Measurements from ENCODE around the gene CACNB4. TPM values are rescaled to one million over a fixed set of nuclear protein-coding genes. Genes with fewer than 3 reads are reported as not detected.
A peak's percentile ranks its signal among the peaks of the same experiment; 100 is the strongest.

Gene CACNB4
- total RNA-seq, 3 donors from 2014 or later: 1.6 to 17.7 (median 11.5) TPM

DNA sequence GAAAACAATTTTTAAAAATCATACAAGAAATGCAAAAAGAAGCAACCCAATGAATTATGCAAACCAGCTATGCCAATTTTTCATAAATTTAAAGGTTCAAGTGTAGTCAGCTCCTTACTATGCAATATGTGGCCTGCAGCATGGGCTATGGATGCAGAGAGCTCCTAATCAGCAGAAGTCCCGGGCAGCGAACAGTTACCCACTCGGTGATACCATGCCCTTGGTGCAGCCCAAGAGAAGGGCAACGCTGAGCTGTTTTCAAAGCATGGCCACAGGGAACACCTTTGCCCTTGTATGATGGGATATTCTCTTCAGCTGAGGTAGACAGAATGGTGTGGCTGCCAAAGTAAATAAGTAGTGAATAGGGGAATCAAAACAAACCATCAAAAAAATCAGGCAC is 253.4 kb downstream of the CACNB4 start:
- Histone ChIP-seq H3K36me3 (no peaks in the 10 kb centered on the region), H3K27me3 (no peaks in the 10 kb centered on the region), H3K9me3 (no peaks in the 10 kb centered on the region), H3K4me3 (no peak overlapping the region), H3K4me1 (no peaks in the 10 kb centered on the region), H3K27ac (no peak overlapping the region)
- no peak for DNase-seq (ENCODE audit: low spot score in 2 of 2)
- intact Hi-C loops (cut with DNase I; ENCODE audit: low total_unique reads): no loop called here
- TF ChIP-seq, protein P1, sequence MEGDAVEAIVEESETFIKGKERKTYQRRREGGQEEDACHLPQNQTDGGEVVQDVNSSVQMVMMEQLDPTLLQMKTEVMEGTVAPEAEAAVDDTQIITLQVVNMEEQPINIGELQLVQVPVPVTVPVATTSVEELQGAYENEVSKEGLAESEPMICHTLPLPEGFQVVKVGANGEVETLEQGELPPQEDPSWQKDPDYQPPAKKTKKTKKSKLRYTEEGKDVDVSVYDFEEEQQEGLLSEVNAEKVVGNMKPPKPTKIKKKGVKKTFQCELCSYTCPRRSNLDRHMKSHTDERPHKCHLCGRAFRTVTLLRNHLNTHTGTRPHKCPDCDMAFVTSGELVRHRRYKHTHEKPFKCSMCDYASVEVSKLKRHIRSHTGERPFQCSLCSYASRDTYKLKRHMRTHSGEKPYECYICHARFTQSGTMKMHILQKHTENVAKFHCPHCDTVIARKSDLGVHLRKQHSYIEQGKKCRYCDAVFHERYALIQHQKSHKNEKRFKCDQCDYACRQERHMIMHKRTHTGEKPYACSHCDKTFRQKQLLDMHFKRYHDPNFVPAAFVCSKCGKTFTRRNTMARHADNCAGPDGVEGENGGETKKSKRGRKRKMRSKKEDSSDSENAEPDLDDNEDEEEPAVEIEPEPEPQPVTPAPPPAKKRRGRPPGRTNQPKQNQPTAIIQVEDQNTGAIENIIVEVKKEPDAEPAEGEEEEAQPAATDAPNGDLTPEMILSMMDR (IDR thresholded peaks at IDR 0.05): no peak
- TF ChIP-seq POLR2A (IDR thresholded peaks at IDR 0.05): no peak
- no peak for TF ChIP-seq POLR2AphosphoS5 (IDR thresholded peaks at IDR 0.05)

DNA sequence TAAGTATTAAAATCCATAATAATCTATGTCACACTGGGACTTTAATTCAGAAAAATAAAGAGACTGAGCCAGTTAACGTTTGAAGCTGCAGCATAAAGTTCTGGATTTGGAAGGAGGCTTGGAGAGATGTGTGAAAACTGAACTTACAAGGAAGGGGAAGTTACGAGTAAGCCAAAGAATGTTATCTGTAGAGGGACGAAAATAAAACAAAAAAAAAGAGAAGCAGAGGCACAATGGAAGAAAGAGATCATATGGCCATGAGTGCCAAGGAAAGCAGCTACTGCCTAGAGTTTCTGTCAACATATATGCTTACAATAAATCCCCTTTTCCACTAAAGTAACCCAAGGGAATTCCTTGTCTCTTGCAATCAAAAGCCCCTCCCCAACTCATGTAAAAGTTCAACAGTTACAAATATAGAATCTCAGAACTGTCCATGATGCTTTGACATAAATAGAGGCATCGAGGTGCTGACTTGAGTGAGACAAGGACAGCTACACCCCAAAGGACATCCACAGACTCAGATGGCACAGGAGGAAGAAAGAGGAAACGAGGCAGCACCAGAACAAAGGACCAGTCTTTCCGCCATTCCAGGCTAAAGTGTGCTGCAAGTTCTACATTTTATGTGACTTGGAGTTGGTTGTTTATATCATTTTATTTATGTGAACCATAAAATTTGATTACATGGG is 254.5 kb downstream of the CACNB4 start:
- intact Hi-C loops (cut with DNase I; ENCODE audit: low total_unique reads): no loop called here
- Histone ChIP-seq H3K4me3 (no peak overlapping the region), H3K27ac (no peak overlapping the region)

DNA sequence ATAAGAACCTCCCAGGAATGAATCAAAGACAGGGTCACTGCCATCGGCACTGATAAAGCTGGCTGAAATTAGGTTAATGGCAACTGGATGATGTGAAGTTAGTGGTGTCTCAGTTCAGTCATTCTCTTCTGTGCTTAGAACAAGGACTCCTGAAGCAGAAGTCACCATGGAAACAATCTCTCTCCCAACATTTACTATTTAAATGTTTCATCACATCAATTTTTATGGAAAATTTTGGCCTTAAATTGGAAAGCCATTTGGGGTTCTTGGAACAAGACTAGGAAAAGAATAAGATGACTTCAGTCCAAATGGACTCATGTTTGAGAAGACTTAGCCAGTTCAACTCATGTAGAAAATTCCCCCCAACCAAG is 255.2 kb downstream of the CACNB4 start:
- Histone ChIP-seq H3K4me1 (no peaks in the 10 kb centered on the region), H3K4me3 (no peak overlapping the region), H3K27ac (no peak overlapping the region), H3K9me3 (no peaks in the 10 kb centered on the region), H3K36me3 (no peaks in the 10 kb centered on the region), H3K27me3 (no peaks in the 10 kb centered on the region)
- DNase-seq (ENCODE audit: low spot score in 2 of 2): no peak
- TF ChIP-seq, protein P1 (IDR thresholded peaks at IDR 0.05): no peak
- no peak for TF ChIP-seq POLR2AphosphoS5 (IDR thresholded peaks at IDR 0.05)
- TF ChIP-seq POLR2A (IDR thresholded peaks at IDR 0.05): no peak
- intact Hi-C loops (cut with DNase I; ENCODE audit: low total_unique reads): no loop called here

More for the DNA sequence above, 254.5 kb downstream of the CACNB4 start:
- no peaks in the 10 kb centered on the region for H3K9me3 ChIP-seq
- DNase-seq (ENCODE audit: low spot score in 2 of 2): no peak
- H3K27me3 ChIP-seq: no peaks in the 10 kb centered on the region
- H3K36me3 ChIP-seq: no peaks in the 10 kb centered on the region
- H3K4me1 ChIP-seq: no peaks in the 10 kb centered on the region
- TF ChIP-seq POLR2AphosphoS5 (IDR thresholded peaks at IDR 0.05) (no peak), POLR2A (IDR thresholded peaks at IDR 0.05) (no peak)
- TF ChIP-seq, protein P1 (IDR thresholded peaks at IDR 0.05): no peak

DNA sequence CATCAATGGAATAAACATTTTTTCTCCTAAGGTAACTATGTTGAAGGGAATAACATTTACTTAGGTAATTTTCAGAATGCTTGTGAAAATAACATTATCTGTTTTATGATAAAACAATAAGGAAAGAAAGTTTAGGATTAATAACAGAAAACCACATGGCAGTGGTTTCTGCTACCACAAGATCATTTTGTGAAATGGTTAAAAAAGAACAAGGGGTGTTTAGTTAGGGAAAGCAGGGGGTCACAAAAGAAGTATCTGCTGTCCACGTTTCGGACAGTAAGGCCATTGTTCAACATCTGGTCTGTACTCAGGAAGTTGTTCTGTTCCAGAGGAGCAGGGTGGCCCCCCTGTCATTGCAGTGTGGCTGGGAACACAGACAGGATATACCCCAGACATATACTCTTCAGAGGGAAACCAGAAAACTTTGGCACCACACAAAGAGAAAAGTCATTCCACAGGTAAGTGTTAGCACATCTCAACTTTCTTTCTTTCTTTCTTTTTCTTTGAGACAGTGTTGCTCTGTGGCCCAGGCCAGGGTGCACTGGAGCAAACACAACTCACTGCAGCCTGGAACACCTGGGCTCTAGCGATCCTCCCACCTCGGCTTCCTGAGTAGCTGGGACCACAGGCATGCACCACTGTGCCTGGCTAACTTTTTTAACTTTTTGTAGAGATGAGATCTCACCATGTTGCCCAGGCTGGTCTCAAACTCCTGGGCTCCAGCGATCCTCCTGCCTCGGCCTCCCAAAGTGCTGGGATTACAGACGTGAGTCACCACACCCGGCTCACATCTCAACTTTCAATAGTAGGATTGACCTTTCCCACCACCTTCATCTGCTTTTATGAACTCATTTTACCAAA is 255.8 kb downstream of the CACNB4 start:
- Histone ChIP-seq H3K4me1 (no peaks in the 10 kb centered on the region), H3K9me3 (no peaks in the 10 kb centered on the region), H3K27ac (peak overlapping the region in 1 of 2 donors; percentile 15), H3K4me3 (no peak overlapping the region), H3K36me3 (no peaks in the 10 kb centered on the region), H3K27me3 (no peaks in the 10 kb centered on the region)
- intact Hi-C loops (cut with DNase I; ENCODE audit: low total_unique reads): no loop called here
- DNase-seq (ENCODE audit: low spot score in 2 of 2): no peak
- TF ChIP-seq, protein P1 (IDR thresholded peaks at IDR 0.05): no peak
- no peak for TF ChIP-seq POLR2AphosphoS5 (IDR thresholded peaks at IDR 0.05)
- TF ChIP-seq POLR2A (IDR thresholded peaks at IDR 0.05): no peak

DNA sequence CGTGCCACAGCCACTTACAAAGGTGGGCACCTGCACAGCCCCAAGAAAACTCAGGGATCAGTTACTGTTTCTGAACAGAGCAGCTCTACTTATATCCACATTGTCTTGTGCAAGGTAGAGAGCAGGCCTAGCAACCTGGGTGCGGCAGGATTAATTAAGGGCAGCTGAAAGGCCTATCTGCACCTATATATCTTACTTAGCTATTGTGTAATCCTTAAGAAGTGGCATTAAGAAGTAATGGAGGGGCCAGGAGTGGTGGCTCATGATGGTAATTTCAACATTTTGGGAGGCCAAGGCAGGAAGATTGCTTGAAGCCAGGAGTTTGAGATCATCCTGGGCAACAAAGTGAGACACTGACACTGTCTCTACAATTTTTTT is 257.8 kb downstream of the CACNB4 start:
- no peaks in the 10 kb centered on the region for H3K36me3 ChIP-seq
- TF ChIP-seq, protein P1 (IDR thresholded peaks at IDR 0.05): no peak
- no peak for TF ChIP-seq POLR2AphosphoS5 (IDR thresholded peaks at IDR 0.05)
- TF ChIP-seq POLR2A (IDR thresholded peaks at IDR 0.05): no peak
- intact Hi-C loops (cut with DNase I; ENCODE audit: low total_unique reads): no loop called here
- DNase-seq (ENCODE audit: low spot score in 2 of 2): no peak
- no peak overlapping the region for H3K4me3 ChIP-seq
- no peaks in the 10 kb centered on the region for H3K4me1 ChIP-seq
- H3K27me3 ChIP-seq: no peaks in the 10 kb centered on the region
- no peaks in the 10 kb centered on the region for H3K9me3 ChIP-seq
- H3K27ac ChIP-seq: no peak overlapping the region

Data from breast epithelium (tissue), 4 donors.